Neural cell (in vitro differentiated cells): ENCODE results near the gene SNAP29. TPM values are rescaled to one million over a fixed set of nuclear protein-coding genes. Genes with fewer than 3 reads are reported as not detected.

Source experiments
- H2AFZ ChIP-seq: fragments of 200-600, 300-800 bp; sonication (generic), shearing (Covaris generic); 2 replicates; pipeline ENCODE4 v1.6.0; 2014; ENCODE audit warnings: low read depth, mild to moderate bottlenecking, antibody characterized with exemption, low read length, moderate library complexity
- H3F3A ChIP-seq: fragments of 200-600 bp; shearing (Covaris generic); 2 replicates; pipeline ENCODE4 v1.6.1; 2016; ENCODE audit warnings: mild to moderate bottlenecking, moderate library complexity, mixed read lengths, antibody characterized with exemption, low read length; ENCODE audit not compliant: insufficient read depth, poor library complexity, severe bottlenecking
- H3K27ac ChIP-seq: fragments of 200-600, 300-800 bp; sonication (generic), shearing (Covaris generic); 2 replicates; pipeline ENCODE4 v1.5.1; 2014; ENCODE audit warnings: mild to moderate bottlenecking, low read length, moderate library complexity
- H3K27me3 ChIP-seq: fragments of 300-800, 200-600 bp; sonication (generic), shearing (Covaris generic); 2 replicates; pipeline ENCODE4 v1.6.0; 2014; ENCODE audit warnings: mild to moderate bottlenecking, low read depth, low read length, moderate library complexity; ENCODE audit not compliant: insufficient read depth
- H3K36me3 ChIP-seq: fragments of 300-800, 200-600 bp; sonication (generic), shearing (Covaris generic); 2 replicates; pipeline ENCODE4 v1.5.1; 2014; ENCODE audit warnings: mild to moderate bottlenecking, antibody characterized with exemption, low read length, moderate library complexity; ENCODE audit not compliant: insufficient read depth
- H3K4me2 ChIP-seq: fragments of 300-800, 200-600 bp; sonication (generic), shearing (Covaris generic); 2 replicates; pipeline ENCODE4 v1.6.0; 2014; ENCODE audit warnings: mild to moderate bottlenecking, low read length
- H3K4me3 ChIP-seq: fragments of 300-800, 200-600 bp; sonication (generic), shearing (Covaris generic); 2 replicates; pipeline ENCODE4 v1.5.1; 2014; ENCODE audit warnings: mild to moderate bottlenecking, low read length, moderate library complexity
- H3K79me2 ChIP-seq: fragments of 200-600 bp; shearing (Covaris generic); replicated peaks from 2 replicates; pipeline ENCODE4 v1.6.0; 2014; ENCODE audit warnings: mild to moderate bottlenecking, low read length, moderate library complexity; ENCODE audit not compliant: insufficient read depth
- H3K9ac ChIP-seq: fragments of 300-800, 200-600 bp; sonication (generic), shearing (Covaris generic); 2 replicates; pipeline ENCODE4 v1.6.1; 2016; ENCODE audit warnings: mild to moderate bottlenecking, low read length, mixed read lengths
- H3K9me2 ChIP-seq: fragments of 200-600 bp; shearing (Covaris generic); 2 replicates; pipeline ENCODE4 v1.6.1; 2016; ENCODE audit warnings: mild to moderate bottlenecking, low read length, mixed read lengths; ENCODE audit not compliant: insufficient read depth
- H3K9me3 ChIP-seq: fragments of 200-600, 300-800 bp; sonication (generic), shearing (Covaris generic); 2 replicates; pipeline ENCODE4 v1.6.1; 2016; ENCODE audit warnings: mild to moderate bottlenecking, mixed run types, low read length, moderate library complexity, mixed read lengths
- H4K20me1 ChIP-seq: fragments of 200-600 bp; shearing (Covaris generic); 2 replicates; pipeline ENCODE4 v1.6.1; 2016; ENCODE audit warnings: mild to moderate bottlenecking, mixed run types; ENCODE audit not compliant: insufficient read depth
- CTCF ChIP-seq: fragments of 450-650 bp; IDR thresholded peaks from 2 replicates; pipeline ENCODE4 v1.5.1; 2014; ENCODE audit warnings: antibody characterized with exemption, mild to moderate bottlenecking, moderate library complexity; ENCODE audit not compliant: poor library complexity, severe bottlenecking
- EP300 ChIP-seq: fragments of 450-650 bp; conservative IDR thresholded peaks from 2 replicates; pipeline ENCODE4 v1.6.1; 2014; ENCODE audit warnings: antibody characterized with exemption, mild to moderate bottlenecking, moderate library complexity; ENCODE audit not compliant: poor library complexity, severe bottlenecking
- EZH2 ChIP-seq: fragments of 200-600, 300-800 bp; shearing (Covaris generic), sonication (generic); IDR thresholded peaks from 2 replicates; pipeline ENCODE4 v1.6.1; 2014; ENCODE audit warnings: antibody characterized with exemption, low read length, borderline replicate concordance, mild to moderate bottlenecking; ENCODE audit not compliant: insufficient read depth, poor library complexity, severe bottlenecking
- MXI1 ChIP-seq: fragments of 450-650 bp; conservative IDR thresholded peaks from 2 replicates; pipeline ENCODE4 v1.6.1; 2014; ENCODE audit warnings: antibody characterized with exemption, mild to moderate bottlenecking; ENCODE audit not compliant: poor library complexity, severe bottlenecking
- POLR2AphosphoS5 ChIP-seq: IDR thresholded peaks from 2 replicates; pipeline ENCODE4 v1.6.1; 2012
- RAD21 ChIP-seq: fragments of 450-650 bp; conservative IDR thresholded peaks from 2 replicates; pipeline ENCODE4 v1.6.1; 2014; ENCODE audit warnings: antibody characterized with exemption, mild to moderate bottlenecking, moderate library complexity
- REST ChIP-seq: IDR thresholded peaks from 2 replicates; pipeline ENCODE4 v1.6.1; 2012; ENCODE audit warnings: borderline replicate concordance
- SMC3 ChIP-seq: fragments of 450-650 bp; conservative IDR thresholded peaks from 2 replicates; pipeline ENCODE4 v1.6.1; 2014; ENCODE audit warnings: antibody characterized with exemption, mild to moderate bottlenecking, moderate library complexity; ENCODE audit not compliant: poor library complexity
- TAF1 ChIP-seq: IDR thresholded peaks from 2 replicates; pipeline ENCODE4 v1.6.1; 2012; ENCODE audit warnings: low read depth
- polyA plus RNA-seq: library from polyadenylated mRNA; depleted of rRNA; stranded (reverse); fragments of >200 nt; gene quantifications from 2 replicates; pipeline ENCODE4 v1.2.3, GENCODE V29; 2014

Gene SNAP29
- polyA plus RNA-seq, 1 donor from 2014 or later = 7.0 TPM

GRCh38 chr22:20816559-20816958 lies 42.2 kb upstream of the SNAP29 start:
- Histone ChIP-seq H3K9ac (no peak overlapping the region), H4K20me1 (no peaks in the 10 kb centered on the region), H3K79me2 (no peaks in the 10 kb centered on the region), H3K27me3 (no peaks in the 10 kb centered on the region), H3K9me3 (no peaks in the 10 kb centered on the region), H3K9me2 (no peaks in the 10 kb centered on the region), H3K4me3 (no peak overlapping the region), H3K27ac (no peak overlapping the region), H3K4me2 (no peak overlapping the region), H3K36me3 (peaks cover 15% of the 10 kb centered on the region), H2AFZ (no peak overlapping the region), H3F3A (no peaks in the 10 kb centered on the region)
- TF ChIP-seq CTCF (no peak), REST (no peak), SMC3 (no peak), EP300 (no peak), EZH2 (no peak), RAD21 (no peak), MXI1 (no peak), TAF1 (no peak), POLR2AphosphoS5 (no peak)

GRCh38 chr22:20818471-20818870 lies 40.3 kb upstream of the SNAP29 start:
- Histone ChIP-seq H4K20me1 (no peaks in the 10 kb centered on the region), H3K79me2 (no peaks in the 10 kb centered on the region), H3K27ac (no peak overlapping the region), H2AFZ (no peak overlapping the region), H3K27me3 (no peaks in the 10 kb centered on the region), H3K4me3 (no peak overlapping the region), H3K9me2 (no peaks in the 10 kb centered on the region), H3K9ac (no peak overlapping the region), H3K36me3 (peaks cover 6% of the 10 kb centered on the region), H3F3A (no peaks in the 10 kb centered on the region), H3K9me3 (no peaks in the 10 kb centered on the region), H3K4me2 (no peak overlapping the region)
- TF ChIP-seq REST (no peak), CTCF (no peak), TAF1 (no peak), EZH2 (no peak), EP300 (no peak), RAD21 (no peak), SMC3 (no peak), MXI1 (no peak), POLR2AphosphoS5 (no peak)
